GM12801 (cell line): ENCODE measurements around the gene CA6.

Experiments used
- TF ChIP-seq, protein P1 (sequence below): IDR thresholded peaks from one replicate; pipeline ENCODE4 v1.5.1; 2011; ENCODE audit warnings: control low read depth; ENCODE audit not compliant: insufficient read length; ENCODE audit errors: extremely low read depth

CA6 gene

DNA sequence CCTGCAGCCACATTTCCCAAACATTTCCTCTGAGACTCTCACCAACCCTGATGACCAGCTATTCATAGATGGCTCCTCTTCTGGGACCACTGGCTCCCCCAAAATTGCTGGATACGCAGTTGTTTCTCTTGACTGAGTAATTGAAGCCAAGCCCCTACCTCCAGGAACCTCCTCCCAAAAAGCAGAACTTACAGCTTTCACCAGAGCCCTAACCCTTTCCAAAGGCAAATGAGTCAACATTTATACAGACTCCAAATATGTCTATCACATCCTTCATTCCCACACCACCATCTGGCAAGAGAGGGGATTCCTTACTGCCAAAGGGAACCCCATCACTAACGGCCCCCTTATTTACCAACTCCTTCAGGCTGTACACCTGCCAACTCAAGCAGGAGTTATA lies 20.3 kb upstream of the CA6 start:
- TF ChIP-seq, protein P1, sequence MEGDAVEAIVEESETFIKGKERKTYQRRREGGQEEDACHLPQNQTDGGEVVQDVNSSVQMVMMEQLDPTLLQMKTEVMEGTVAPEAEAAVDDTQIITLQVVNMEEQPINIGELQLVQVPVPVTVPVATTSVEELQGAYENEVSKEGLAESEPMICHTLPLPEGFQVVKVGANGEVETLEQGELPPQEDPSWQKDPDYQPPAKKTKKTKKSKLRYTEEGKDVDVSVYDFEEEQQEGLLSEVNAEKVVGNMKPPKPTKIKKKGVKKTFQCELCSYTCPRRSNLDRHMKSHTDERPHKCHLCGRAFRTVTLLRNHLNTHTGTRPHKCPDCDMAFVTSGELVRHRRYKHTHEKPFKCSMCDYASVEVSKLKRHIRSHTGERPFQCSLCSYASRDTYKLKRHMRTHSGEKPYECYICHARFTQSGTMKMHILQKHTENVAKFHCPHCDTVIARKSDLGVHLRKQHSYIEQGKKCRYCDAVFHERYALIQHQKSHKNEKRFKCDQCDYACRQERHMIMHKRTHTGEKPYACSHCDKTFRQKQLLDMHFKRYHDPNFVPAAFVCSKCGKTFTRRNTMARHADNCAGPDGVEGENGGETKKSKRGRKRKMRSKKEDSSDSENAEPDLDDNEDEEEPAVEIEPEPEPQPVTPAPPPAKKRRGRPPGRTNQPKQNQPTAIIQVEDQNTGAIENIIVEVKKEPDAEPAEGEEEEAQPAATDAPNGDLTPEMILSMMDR: no peak

- TF ChIP-seq, protein P1: no peak
Measured at GRCh38 chr1:8925960-8926359, 19.7 kb upstream of the CA6 start.

DNA sequence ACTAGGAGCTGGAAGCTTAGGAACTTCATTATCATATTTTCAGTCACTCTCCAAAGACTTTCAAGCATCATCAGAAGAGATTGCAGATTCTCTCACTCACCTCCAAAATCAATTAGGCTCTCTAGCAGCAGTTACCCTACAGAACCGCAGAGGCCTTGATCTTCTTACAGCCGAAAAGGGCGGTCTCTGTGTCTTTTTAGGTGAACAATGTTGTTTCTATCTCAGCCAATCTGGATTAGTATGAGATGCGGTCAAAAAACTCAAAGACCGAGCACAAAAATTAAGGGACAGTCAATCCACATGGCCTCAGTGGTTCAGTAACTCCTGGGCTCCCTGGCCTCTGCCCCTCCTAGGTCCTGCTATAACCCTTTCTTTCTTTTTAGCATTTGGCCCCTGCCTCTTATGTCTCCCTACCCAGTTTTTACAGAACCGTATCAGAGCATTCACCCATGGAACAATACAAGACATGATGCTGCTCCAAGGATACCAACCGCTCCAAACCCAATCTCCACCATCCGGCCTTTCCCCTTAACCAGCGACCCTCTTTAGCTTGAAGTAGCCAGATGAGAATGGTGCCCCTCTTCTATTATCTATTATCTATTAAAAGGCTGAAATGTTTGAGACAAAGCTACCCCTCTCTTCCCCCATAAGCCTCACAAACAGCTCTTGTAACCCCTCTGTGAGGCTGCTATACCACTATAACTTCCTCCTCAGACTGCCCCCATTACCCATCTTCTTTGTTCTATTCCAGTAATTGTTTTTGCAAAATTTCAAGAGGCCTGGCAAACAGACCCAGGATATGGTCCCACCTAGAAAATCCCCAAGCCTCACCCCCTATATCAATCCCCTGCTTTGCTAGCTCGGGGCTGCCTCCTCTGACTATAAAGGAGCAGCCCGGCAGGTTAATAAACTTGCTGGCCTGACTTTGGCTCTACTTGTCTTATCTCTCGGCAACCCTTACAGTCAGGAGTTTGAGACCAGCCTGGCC lies 18.7 kb upstream of the CA6 start:
- TF ChIP-seq, protein P1: no peak

DNA sequence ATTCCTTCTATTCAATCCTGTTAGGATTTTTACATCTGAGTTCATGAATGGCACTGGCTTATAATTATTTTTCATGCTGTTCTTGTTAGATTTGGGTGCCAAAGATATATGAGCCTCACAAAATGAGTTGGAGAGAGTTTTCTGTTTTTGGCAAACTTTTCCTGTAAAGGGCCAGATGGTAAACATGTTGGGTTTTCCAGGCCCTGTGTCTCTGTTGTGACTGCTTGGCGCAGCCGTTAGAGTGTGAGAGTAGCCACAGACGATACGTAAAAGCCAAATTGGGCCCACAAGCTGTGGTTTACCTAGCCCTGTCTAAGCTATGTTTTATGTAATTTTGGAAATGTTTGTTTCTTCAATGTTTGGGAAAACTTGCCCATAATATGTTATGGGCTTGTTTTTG lies 15.6 kb upstream of the CA6 start:
- TF ChIP-seq, protein P1: no peak

DNA sequence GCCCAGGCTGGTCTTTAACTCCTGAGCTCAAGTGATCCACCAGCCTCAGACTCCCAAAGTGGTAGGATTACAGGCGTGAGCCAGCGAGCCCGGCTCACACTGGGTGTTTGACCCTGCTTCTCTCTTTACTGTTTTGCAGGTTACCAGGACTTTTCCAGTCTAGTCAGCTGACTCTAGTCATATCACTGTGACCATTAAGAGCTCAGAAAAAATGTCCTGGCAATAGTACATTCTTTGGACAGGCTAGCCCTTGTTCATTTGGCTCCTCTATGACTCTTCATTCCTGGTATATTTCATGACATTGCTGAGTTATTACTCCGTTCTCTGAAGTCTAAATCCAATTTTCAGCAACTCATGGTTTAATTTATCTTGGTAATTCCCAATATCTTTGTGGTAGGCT lies 8.0 kb upstream of the CA6 start:
- TF ChIP-seq, protein P1: no peak

GRCh38 chr1:8938232-8938999 lies 7.3 kb upstream of the CA6 start:
- TF ChIP-seq, protein P1: no peak

DNA sequence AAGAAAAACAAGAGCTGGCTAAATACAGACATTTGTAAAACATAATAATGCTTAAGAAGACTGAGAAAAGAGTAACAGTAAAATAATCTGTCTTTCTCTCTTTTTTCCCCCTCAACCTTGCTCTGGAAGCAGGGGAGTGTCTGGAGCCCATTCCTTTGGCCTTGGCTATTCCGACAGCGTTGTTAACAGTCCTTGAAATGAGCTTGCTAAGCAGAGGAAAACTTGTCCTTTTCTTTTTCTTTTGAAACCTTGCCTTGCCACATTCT lies 6.7 kb upstream of the CA6 start:
- TF ChIP-seq, protein P1: no peak
